GM19455 (cell line): ENCODE data around the gene DHFR.
"Not testable (repeated sequence)": the region's sequence is repeated elsewhere in the genome, so short reads cannot be mapped to it uniquely, and the experiment has no call there.

Experiments used
- ATAC-seq: cut with Tn5 transposase; IDR thresholded peaks from one replicate; pipeline ENCODE4 v1.9.1; 2021; ENCODE audit not compliant: unreplicated experiment

The DHFR gene

DNA sequence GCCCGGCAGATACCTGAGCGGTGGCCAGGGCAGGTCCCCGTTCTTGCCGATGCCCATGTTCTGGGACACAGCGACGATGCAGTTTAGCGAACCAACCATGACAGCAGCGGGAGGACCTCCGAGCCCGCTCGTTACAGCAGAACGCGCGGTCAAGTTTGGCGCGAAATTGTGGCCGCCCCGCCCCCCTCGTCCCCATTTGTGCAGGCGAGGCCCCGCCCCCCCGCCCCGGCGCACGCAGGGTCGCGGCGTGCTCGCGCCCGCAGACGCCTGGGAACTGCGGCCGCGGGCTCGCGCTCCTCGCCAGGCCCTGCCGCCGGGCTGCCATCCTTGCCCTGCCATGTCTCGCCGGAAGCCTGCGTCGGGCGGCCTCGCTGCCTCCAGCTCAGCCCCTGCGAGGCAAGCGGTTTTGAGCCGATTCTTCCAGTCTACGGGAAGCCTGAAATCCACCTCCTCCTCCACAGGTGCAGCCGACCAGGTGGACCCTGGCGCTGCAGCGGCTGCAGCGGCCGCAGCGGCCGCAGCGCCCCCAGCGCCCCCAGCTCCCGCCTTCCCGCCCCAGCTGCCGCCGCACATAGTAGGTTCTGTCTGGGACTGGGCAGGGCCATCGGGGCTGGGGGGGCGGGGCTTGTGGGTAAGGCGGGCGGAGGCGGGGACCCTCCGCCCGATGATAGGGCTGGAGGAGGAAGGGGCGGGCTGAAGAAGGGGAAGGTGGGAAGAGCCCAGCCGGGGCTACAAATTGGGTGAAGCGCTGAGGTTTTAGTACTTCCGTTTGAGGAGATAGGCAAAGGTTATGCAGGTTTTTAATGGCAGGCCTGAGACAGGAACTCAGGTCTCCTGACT, at the start of gene DHFR, which contains the start of gene MSH3:
DHFR (minus strand) TSS at position 593 of the 840 bp plus-strand sequence; CDS start at position 99, 494 bp downstream.
MSH3 (plus strand) TSS at position 262 of the 840 bp plus-strand sequence; CDS start at position 338, 76 bp downstream.
- ATAC-seq, result peak; percentile 40

- no peak for ATAC-seq
These were observed 49.4 kb upstream of the DHFR start for GRCh38 chr5:80704221-80704620.

DNA sequence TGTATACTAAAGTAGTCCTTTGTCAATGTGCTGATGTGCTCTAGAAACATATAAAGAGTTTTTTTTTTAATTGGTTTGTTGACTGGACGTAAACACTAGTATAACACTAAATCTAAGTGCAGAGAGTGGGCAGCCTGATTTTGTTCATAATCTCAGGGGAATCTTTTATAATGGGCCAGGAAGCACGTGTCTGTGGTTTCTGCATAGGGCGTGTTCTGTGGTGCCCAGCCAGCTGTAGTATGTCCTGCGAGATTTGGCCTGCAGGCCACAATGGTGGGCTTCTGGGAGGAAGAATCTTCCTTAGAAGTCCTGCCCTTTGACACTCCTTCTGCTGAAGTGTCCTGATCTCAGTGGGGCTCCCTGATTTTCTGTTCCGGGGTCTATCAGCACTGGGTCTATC, 49.0 kb upstream of the DHFR start:
- ATAC-seq, result no peak

DNA sequence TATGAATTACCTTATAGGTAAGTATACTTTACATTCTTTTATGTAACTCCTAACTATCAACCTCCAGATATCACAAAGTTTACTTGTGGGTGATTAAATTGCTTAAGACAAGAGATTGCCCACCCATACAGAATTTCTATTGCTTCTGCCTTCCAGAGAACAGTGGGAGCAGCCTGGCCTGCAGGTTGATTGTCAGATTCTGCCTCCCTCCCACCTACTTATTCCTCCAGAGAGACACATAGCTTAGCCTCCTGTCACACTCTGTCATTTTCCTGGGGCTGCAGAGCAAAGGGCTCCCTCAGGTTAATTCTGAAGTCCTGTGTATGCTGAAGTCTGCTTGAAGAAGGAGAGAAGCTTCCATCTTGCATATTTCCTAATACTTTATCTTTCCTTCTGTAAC, 48.5 kb upstream of the DHFR start:
- ATAC-seq, result no peak

DNA sequence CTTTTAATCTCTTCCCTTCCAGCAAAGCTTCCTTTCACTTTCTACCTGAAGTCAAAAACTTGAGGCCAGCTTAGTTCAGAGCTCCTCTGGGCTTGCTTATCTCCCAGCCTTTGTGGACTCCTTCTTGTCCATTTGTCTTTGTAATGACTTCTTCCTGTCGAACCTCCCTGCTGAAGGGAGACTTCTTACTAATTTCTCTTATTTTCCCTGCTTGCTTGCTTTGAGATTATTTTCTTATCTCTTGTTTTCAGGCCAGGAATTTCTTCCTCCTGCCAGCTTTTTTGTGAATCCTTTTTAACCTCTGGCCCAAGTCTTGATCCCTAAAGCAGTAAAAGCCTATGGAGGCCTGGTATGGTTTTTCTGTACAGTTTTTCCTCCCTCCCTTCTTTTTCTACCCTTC, 46.8 kb upstream of the DHFR start:
- ATAC-seq, result no peak

- no peak for ATAC-seq
These were observed 43.6 kb upstream of the DHFR start for GRCh38 chr5:80698369-80698768.

DNA sequence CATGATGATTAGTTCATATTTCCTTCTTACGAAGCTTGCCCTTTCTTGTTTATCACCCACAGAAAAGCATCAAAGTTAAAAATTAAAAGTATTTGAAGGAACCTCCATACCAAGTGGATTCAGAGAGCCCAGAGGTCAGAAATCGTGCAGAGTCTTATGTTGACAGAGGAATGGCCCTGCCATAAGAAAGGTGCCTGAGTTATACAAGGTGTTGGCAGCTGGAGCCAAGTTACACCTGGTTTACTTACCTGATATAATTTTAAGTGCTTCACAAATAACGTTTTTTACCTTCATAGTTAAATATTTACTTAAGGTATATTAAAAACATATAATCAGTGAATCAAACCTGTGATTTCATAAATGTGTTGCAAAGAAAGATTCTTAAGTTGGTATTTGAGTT, 42.3 kb upstream of the DHFR start:
- no peak for ATAC-seq

DNA sequence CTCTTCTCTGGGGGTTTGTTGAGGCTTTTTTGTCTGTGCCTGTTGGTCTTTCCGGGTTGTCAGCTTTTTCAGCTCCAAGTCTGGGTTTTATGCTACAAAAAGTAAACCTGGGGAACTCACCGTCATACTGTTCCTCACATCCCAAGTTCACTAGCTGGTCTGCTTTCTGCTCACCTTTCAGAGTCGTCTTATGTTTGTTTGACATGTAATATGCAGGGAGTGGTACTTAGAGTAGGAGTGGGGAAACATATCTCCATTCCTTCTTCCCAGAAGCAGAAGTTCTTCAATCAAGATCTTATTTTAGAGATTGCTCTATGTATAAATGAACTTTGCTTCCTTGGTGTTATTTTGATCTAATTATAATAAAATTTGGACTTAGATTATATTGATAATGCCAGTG, 41.7 kb upstream of the DHFR start:
- ATAC-seq, result no peak

DNA sequence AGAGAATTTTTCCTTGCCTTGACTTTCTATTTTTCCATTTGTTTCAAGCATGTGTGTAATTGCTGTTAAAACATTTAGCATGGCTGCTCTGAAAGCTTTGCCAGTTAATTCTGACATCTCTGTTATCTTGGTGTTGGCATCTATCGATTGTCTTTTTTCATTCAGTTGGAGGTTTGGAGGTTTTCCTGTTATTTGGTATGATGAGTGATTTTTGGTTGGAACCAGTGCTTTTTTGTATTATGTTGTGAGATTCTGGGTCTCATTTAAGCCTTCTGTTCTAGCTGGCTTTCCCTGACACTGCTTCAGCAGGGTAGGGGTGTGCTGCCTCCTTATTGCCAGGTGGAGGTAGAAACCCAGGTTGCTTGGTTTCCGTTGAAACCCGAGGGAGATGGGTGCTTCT, 40.9 kb upstream of the DHFR start:
- no peak for ATAC-seq

DNA sequence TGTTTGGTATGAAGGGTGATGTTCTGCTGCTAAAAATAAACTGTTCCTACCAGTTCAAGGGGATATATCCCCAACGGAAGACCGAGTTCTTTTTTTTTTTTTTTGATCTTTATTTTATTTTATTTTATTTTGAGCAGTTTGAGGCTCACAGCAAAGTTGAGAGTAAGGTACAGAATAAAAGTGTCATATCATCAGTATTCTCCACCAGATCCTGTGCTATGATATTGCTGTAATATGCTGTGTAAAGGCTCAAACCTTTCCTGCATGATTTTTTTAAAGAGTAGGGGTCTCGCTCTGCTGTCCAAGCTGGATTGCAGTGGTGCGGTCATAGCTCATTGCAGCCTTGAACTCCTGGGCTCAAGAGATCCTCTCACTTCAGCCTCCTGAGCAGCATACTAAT, 34.8 kb upstream of the DHFR start:
- ATAC-seq, result no peak

- ATAC-seq, result no peak
These were observed 34.1 kb upstream of the DHFR start for GRCh38 chr5:80688648-80689420.

DNA sequence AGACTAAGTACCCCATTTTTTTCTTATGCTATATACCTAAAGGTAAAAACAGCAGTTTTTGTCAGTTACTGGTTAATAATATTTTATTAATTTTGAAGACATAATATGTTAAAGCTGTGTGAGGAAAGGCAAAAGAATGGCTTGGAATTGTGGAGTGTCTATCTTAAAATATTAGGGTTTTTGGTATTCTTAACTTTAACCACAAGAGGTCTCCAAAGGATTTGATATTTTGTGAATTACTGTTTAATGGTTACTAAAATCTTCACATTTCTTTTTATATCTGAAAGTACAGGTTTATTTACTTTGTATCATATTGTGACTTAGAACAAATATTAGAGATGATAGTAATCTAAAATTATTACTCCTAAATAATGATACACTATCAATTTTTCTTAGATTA, 32.0 kb upstream of the DHFR start:
- no peak for ATAC-seq

GRCh38 chr5:80676706-80677105, 21.9 kb upstream of the DHFR start:
- no peak for ATAC-seq

- ATAC-seq, result no peak
These were observed 17.5 kb upstream of the DHFR start for GRCh38 chr5:80672140-80672736.

- peak; percentile 92 for ATAC-seq
These were observed 13.5 kb upstream of the DHFR start for GRCh38 chr5:80668016-80668969.

- no peak for ATAC-seq
These were observed 12.6 kb upstream of the DHFR start for GRCh38 chr5:80667384-80667783.

- ATAC-seq, result no peak
These were observed 10.3 kb upstream of the DHFR start for GRCh38 chr5:80665057-80665456.

DNA sequence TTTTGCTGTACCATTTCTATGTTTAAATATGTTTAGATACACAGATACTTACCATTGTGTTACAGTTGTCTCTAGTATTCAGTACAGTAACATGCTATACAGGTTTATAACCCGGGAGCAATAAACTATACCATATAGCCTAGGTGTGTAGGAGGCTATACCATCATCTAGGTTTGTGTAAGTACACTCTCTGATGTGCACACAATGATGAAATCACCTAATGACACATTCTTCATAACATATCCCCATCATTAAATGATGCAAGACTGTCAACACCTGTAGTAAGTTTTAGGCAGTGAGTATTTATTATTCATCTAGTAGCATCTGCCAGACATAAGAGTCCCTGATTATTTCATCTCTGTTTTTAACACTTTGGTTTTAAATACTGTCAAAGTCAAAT, 7.3 kb upstream of the DHFR start:
- no peak for ATAC-seq

DNA sequence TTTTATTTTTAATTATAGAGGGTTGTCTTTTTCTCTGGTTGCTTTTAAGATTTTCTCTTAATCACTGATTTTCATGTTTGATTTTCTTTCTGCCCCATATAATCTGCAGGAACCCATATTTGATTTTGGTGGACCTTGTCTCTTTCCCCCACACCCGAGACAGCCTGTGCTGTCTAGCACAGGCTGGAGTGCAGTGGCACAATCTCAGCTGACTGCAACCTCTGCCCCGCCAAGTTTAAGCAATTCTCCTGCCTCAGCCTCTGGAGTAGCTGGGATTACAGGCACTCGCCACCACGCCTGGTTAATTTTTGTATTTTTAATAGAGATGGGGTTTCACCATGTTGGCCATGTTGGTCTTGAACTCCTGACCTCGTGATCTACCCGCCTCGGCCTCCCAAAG, 5.9 kb upstream of the DHFR start:
- ATAC-seq, result not testable (repeated sequence)

- ATAC-seq, result no peak
These were observed 4.3 kb upstream of the DHFR start for GRCh38 chr5:80659106-80659505.

- ATAC-seq, result no peak
These were observed 1.6 kb upstream of the DHFR start for GRCh38 chr5:80656425-80656824.
